ENCODE results near the gene ANKRD30A.
"Not testable (repeated sequence)": the region's sequence is repeated elsewhere in the genome, so short reads cannot be mapped to it uniquely, and the experiment has no call there.

DNA sequence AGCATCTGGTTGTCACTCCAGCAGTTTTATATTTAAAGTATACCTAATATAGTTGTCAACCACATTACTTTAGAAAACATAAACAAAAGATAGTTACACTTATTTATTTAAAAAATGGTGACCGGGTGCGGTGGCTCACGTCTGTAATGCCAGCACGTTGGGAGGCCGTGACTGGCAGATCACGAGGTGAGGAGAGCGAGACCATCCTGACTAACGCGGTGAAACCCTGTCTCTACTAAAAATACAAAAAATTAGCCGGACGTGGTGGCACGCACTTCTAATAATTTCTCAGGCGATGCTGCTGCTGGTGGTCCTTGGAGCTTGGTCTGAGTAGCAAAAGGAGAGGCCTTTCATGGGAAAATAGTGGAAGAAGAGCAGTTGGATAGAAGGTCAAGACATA lies 46.5 kb downstream of the ANKRD30A start:
- TF ChIP-seq, protein P1, sequence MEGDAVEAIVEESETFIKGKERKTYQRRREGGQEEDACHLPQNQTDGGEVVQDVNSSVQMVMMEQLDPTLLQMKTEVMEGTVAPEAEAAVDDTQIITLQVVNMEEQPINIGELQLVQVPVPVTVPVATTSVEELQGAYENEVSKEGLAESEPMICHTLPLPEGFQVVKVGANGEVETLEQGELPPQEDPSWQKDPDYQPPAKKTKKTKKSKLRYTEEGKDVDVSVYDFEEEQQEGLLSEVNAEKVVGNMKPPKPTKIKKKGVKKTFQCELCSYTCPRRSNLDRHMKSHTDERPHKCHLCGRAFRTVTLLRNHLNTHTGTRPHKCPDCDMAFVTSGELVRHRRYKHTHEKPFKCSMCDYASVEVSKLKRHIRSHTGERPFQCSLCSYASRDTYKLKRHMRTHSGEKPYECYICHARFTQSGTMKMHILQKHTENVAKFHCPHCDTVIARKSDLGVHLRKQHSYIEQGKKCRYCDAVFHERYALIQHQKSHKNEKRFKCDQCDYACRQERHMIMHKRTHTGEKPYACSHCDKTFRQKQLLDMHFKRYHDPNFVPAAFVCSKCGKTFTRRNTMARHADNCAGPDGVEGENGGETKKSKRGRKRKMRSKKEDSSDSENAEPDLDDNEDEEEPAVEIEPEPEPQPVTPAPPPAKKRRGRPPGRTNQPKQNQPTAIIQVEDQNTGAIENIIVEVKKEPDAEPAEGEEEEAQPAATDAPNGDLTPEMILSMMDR (IDR thresholded peaks at IDR 0.05), result not testable (repeated sequence)
- TF ChIP-seq POLR2A (IDR thresholded peaks at IDR 0.05), result not testable (repeated sequence)
